Vagina (tissue), 2 donors: Measurements from ENCODE around the gene CACNA1C. TPM values are rescaled to one million over a fixed set of nuclear protein-coding genes. Genes with fewer than 3 reads are reported as not detected.

ENCODE experiments used
- DNase-seq, 2 donors: peaks; one replicate each; pipeline ENCODE4 v3.0.0-alpha.2; 2017; ENCODE audit errors: extremely low spot score in 2 of 2
- H3K27ac ChIP-seq: fragments of 200-600 bp; sonication (generic); one replicate; pipeline ENCODE4 v1.5.1; 2019
- H3K27me3 ChIP-seq: fragments of 200-600 bp; sonication (generic); one replicate; pipeline ENCODE4 v1.5.1; 2019
- H3K36me3 ChIP-seq, 2 donors: fragments of 200-600 bp; sonication (generic); one replicate each; pipeline ENCODE4 v1.5.1; 2017 to 2019
- H3K4me1 ChIP-seq: fragments of 200-600 bp; sonication (generic); one replicate; pipeline ENCODE4 v1.5.1; 2019
- H3K4me3 ChIP-seq, 2 donors: fragments of 200-600 bp; sonication (generic); 1 replicate in 1 of 2; 2 replicates in 1 of 2; pipeline ENCODE4 v1.5.1; 2016 to 2019
- H3K9me3 ChIP-seq: fragments of 200-600 bp; sonication (generic); one replicate; pipeline ENCODE4 v1.5.1; 2019
- CTCF ChIP-seq, 3 experiments: fragments of 450-650 bp in 2 of 3; fragments of 200-600 bp in 1 of 3; sonication (generic) in 1 of 3; IDR thresholded peaks; one replicate each; pipeline ENCODE4 v1.5.1; 2017 to 2019; ENCODE audit warnings: antibody characterized with exemption in 3 of 3, mild to moderate bottlenecking in 2 of 3, moderate library complexity in 2 of 3
- POLR2A ChIP-seq, 2 donors: fragments of 450-650 bp; IDR thresholded peaks; one replicate each; pipeline ENCODE4 v1.6.1; 2017; ENCODE audit warnings: antibody characterized with exemption in 2 of 2, mild to moderate bottlenecking in 2 of 2, moderate library complexity in 2 of 2
- POLR2AphosphoS5 ChIP-seq, 2 donors: sonication (generic); formaldehyde crosslinking; IDR thresholded peaks; one replicate each; pipeline ENCODE4 v1.9.0; 2017; ENCODE audit warnings: antibody characterized with exemption in 2 of 2, mild to moderate bottlenecking in 2 of 2, low read depth in 1 of 2; ENCODE audit not compliant: insufficient read depth in 1 of 2
- intact Hi-C: fragments of 100-400 bp; cut with DNase I; formaldehyde crosslinking; loops from one replicate; pipeline ENCODE4 v1.15.1; 2023
- total RNA-seq: library from RNA; depleted of rRNA; stranded (reverse); fragments of >200 nt; gene quantifications from one replicate; pipeline ENCODE4 v1.2.3, GENCODE V29; 2016

Gene CACNA1C
- total RNA-seq, 1 donor from 2014 or later, result 9.8 TPM

GRCh38 chr12:2198542-2198941 is 145.8 kb downstream of the CACNA1C start:
- no peak overlapping the region for H3K4me3 ChIP-seq
- intact Hi-C loops, result no loop called here
- no peaks in the 10 kb centered on the region for H3K36me3 ChIP-seq
- H3K27me3 ChIP-seq, result no peaks in the 10 kb centered on the region
- H3K9me3 ChIP-seq, result no peaks in the 10 kb centered on the region
- no peak overlapping the region for H3K27ac ChIP-seq
- no peak for DNase-seq
- TF ChIP-seq CTCF (IDR thresholded peaks at IDR 0.05) (no peak), POLR2AphosphoS5 (IDR thresholded peaks at IDR 0.05; ENCODE audit: insufficient read depth in 1 of 2, low read depth in 1 of 2) (no peak), POLR2A (IDR thresholded peaks at IDR 0.05) (no peak)
- H3K4me1 ChIP-seq, result no peaks in the 10 kb centered on the region

GRCh38 chr12:2205996-2206395 is 153.2 kb downstream of the CACNA1C start:
- TF ChIP-seq POLR2A (IDR thresholded peaks at IDR 0.05) (no peak), CTCF (IDR thresholded peaks at IDR 0.05) (no peak), POLR2AphosphoS5 (IDR thresholded peaks at IDR 0.05; ENCODE audit: insufficient read depth in 1 of 2, low read depth in 1 of 2) (no peak)
- DNase-seq, result no peak
- no peaks in the 10 kb centered on the region for H3K9me3 ChIP-seq
- H3K36me3 ChIP-seq, result no peaks in the 10 kb centered on the region
- H3K27me3 ChIP-seq, result no peaks in the 10 kb centered on the region
- no peak overlapping the region for H3K27ac ChIP-seq
- no peaks in the 10 kb centered on the region for H3K4me1 ChIP-seq
- H3K4me3 ChIP-seq, result no peak overlapping the region
- intact Hi-C loops, result no loop called here

- DNase-seq, result no peak
- no peak overlapping the region for H3K27ac ChIP-seq
- intact Hi-C loops, result no loop called here
Observed at GRCh38 chr12:2208837-2209635, 156.2 kb downstream of the CACNA1C start.

GRCh38 chr12:2211119-2211518 is 158.3 kb downstream of the CACNA1C start:
- Histone ChIP-seq H3K4me1 (peaks cover 15% of the 10 kb centered on the region), H3K27ac (no peak overlapping the region), H3K27me3 (no peaks in the 10 kb centered on the region), H3K9me3 (no peaks in the 10 kb centered on the region), H3K4me3 (no peak overlapping the region), H3K36me3 (no peaks in the 10 kb centered on the region)
- intact Hi-C loops, result no loop called here
- no peak for DNase-seq
- TF ChIP-seq CTCF (IDR thresholded peaks at IDR 0.05), result no peak
- no peak for TF ChIP-seq POLR2A (IDR thresholded peaks at IDR 0.05)
- no peak for TF ChIP-seq POLR2AphosphoS5 (IDR thresholded peaks at IDR 0.05; ENCODE audit: insufficient read depth in 1 of 2, low read depth in 1 of 2)

More at GRCh38 chr12:2208837-2209635, 156.2 kb downstream of the CACNA1C start:
- Histone ChIP-seq H3K36me3 (no peaks in the 10 kb centered on the region), H3K9me3 (no peaks in the 10 kb centered on the region), H3K4me3 (no peak overlapping the region), H3K27me3 (no peaks in the 10 kb centered on the region), H3K4me1 (peaks cover 13% of the 10 kb centered on the region)
- TF ChIP-seq POLR2AphosphoS5 (IDR thresholded peaks at IDR 0.05; ENCODE audit: insufficient read depth in 1 of 2, low read depth in 1 of 2) (no peak), CTCF (IDR thresholded peaks at IDR 0.05) (no peak), POLR2A (IDR thresholded peaks at IDR 0.05) (no peak)

- no peaks in the 10 kb centered on the region for H3K9me3 ChIP-seq
- no peaks in the 10 kb centered on the region for H3K27me3 ChIP-seq
- no peaks in the 10 kb centered on the region for H3K36me3 ChIP-seq
- H3K4me1 ChIP-seq, result peaks cover 15% of the 10 kb centered on the region
- DNase-seq, result no peak
- no peak overlapping the region for H3K4me3 ChIP-seq
- H3K27ac ChIP-seq, result peak overlapping the region; percentile 20
- TF ChIP-seq POLR2AphosphoS5 (IDR thresholded peaks at IDR 0.05; ENCODE audit: insufficient read depth in 1 of 2, low read depth in 1 of 2) (no peak), CTCF (IDR thresholded peaks at IDR 0.05) (no peak), POLR2A (IDR thresholded peaks at IDR 0.05) (no peak)
- intact Hi-C loops, result no loop called here
Observed at GRCh38 chr12:2212537-2212936, 159.8 kb downstream of the CACNA1C start.
